A673 (cell line): ENCODE measurements around the gene SAMD15.

Source experiments
- CTCF ChIP-seq: fragments of 300-800, 200-600 bp; sonication (generic); conservative IDR thresholded peaks from 2 replicates; pipeline ENCODE4 v1.5.1; 2017; ENCODE audit warnings: low read depth, mild to moderate bottlenecking, antibody characterized with exemption, low read length, moderate library complexity, mixed read lengths
- EZH2 ChIP-seq: fragments of 200-600 bp; sonication (generic); IDR thresholded peaks from 2 replicates; pipeline ENCODE4 v1.6.1; 2017; ENCODE audit warnings: borderline replicate concordance, low read depth, mild to moderate bottlenecking, mixed read lengths, antibody characterized with exemption, low read length; ENCODE audit not compliant: poor library complexity, severe bottlenecking

GRCh38 chr14:77329872-77330271 lies 47.3 kb upstream of the SAMD15 start:
- TF ChIP-seq CTCF (no peak), EZH2 (no peak)
